NCI-H1092 (cell line): ENCODE measurements around the gene ORM1.
"Not testable (repeated sequence)": the region's sequence is repeated elsewhere in the genome, so short reads cannot be mapped to it uniquely, and the experiment has no call there.

Experiments used
- DNase-seq: peaks from one replicate; lab custom pipeline; 2025; lab: John Stamatoyannopoulos, UW

The ORM1 gene

DNA sequence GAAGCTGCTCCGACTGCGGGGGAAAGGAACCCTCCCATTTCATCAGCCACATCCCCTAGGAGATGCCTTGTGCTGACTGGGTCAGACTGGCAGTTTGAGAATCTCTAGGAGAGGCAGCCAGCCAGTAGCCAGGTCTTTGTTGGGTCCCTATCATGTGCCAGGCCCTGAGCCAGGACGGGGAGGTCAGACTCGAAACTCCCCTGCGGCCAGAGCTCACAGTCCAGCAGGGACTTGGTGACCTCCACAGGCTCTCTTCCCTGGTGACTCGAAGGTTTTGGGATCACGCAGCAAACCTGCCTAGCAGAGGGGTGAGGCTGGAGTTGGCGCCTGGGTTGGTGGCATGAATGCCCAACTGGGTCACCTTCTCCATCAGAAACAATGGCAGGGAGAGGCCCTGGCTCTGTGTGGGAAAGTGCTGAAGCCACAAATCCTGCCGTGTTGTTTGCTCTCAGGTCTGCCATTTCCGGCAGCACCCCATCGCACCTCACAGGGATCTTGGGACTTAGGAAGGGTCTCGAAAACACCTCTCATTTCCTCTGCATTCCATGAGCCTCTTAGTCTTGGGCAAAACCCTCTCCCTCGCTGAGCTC is 14.4 kb upstream of the ORM1 start:
- DNase-seq = no peak

GRCh38 chr9:114309096-114309495 is 13.8 kb upstream of the ORM1 start:
- DNase-seq = no peak

DNA sequence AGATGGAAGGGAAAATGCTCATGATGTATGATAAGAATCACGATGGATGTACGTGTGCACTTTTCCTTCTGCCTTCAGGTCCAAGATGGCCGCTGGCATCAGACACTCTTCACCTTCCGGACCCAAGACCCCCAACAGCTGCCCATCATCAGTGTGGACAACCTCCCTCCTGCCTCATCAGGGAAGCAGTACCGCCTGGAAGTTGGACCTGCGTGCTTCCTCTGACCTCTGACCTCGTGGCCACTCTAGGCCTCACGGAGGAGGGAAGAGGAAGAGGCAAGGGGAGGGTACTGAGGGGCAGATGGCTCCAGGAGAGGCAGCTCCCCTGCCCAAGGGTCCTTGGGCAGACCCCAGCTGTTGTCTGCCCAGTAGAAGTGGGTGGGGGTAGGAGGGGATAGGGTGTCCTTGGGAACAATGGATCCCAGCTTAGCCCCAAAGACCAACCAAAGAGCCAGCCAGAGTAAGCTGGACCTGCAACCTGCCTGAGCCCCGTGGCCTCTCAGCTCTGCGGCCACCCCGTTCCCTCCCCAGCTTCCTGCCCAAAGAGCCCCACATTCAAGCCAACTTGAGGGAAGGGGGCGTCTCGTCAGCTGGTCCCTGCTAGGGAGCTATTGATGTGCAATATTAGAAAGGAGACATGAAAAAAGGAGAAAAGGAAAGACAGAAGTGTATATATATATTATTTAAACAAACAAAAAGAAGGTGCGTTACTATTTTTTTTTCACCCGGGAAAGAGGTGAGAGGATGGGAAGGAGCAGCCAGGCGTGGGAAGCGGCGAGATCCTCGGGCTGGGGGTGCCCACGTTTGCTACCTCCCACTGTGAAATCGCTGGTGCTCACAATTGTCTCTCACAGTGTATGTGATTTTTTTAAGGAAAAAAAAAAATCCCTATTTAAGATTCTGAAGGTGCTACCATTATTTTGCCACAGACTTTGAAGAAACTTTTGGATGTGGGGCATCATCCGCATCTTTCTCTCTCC is 12.1 kb upstream of the ORM1 start:
- no peak for DNase-seq

DNA sequence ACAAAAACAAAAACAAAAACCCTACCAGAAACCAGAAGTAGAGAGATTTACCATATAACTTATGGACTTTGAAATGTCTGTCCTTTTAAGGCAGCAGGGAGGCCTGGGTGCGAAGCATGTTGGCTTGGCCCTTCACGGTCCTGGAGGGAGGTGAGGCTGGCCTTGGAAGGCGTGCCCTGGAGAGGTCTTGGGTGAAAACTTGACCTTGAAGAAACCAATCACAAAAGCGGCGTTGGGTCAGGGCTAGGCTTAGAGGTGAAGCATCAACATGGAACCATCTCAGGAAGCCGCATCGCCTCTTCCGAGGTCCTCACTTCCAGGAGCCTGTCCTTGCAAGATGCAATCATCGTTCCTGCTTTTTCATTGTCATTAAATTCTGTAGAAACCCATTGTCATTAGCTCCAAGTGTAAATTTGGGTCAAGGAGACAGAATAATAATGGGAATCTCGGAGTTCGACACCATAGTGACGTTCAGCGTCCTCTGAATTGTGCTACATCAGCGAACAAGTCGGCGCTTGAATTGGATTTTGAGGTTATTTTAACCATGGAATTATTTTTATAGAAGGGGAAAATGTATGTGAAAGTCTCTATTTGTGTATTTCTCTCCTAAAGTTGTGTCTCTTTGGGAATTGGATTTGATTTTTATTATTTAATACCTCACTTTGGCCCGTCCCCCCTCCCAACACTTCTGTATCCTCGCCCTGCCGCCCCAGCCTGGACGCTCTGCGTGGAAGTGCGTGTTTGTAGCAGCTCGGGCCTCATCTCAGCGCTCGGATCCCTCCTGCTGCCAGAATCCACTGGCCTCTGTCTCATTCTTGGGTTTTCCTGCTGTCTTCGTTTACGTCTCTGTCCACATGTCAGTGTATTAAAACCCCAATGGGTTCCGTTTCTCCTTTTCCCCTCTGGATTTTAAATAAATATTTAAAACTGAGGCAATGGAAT is 11.1 kb upstream of the ORM1 start:
- no peak for DNase-seq

- no peak for DNase-seq
Measured at GRCh38 chr9:114312513-114312875, 10.4 kb upstream of the ORM1 start.

GRCh38 chr9:114313186-114313585 is 9.7 kb upstream of the ORM1 start:
- no peak for DNase-seq

- no peak for DNase-seq
Measured at GRCh38 chr9:114314256-114314867, 8.5 kb upstream of the ORM1 start.

DNA sequence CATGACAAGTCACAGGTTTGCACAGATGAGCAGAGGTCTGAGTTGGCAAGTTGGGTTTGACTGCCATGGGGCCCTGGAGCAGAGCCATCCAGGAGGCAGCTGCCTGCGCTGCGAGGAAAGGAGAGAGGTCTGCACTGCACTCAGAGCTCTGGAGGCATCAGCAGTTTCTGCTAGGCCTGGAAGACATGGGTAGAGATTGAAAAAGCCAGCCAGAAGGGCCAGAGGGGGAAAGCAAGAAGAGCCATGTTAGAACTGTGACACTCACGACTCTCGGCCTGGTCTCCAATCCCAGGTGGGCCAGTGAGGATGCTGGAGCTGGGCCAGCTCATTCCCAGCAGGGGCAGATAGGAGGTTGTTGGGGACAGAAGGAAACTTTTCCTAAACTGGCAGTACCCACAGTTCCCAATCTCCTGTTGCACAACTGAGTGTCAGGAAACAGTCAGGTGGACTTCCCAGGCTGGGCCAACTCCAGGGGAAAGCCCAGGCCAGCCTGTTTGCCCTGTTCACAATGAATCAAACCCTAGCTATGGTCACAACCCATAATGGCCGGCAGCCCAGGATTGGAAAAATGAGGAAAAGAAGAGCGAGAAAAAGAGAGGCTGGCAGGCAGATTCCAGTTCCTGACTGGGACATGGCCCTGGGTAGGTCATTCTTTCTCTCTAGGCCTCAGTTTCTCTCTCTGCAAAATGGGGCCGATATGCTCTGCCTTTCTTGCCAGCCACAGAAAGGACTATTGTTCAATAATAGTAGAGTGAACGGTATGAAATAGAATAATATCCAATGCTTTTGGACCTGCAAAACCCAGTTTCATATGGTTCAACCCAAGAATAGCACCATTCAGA is 7.8 kb upstream of the ORM1 start:
- DNase-seq = no peak

DNA sequence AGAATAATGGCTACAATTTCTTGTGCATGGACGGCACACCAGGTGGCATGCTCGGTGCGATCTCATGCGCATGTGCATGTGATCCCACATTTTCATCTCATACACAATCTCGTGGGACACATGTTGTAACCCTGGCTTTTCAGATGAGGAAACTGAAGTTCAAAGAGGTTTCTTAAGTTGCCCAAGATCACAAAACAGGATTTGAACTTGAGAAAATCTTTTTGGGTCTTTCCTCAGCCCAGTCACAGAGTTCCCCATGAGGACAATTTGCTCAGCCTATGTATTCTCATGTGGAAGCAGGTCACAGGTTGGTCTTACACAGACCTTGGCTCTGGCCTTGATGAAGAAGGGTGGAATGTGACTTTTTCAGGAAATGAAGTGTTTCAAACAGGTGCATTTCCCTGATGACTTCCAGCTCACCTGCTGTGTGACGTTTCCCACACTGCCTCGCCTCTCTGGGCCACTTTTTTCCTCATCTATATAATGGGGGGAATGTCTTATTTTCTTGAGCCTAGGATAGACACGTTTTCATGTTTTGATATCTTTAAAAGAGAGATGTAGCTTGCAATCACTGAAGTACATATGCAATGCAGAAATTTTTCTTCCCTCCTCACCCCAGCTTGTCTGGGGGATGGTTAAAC is 7.1 kb upstream of the ORM1 start:
- no peak for DNase-seq

DNA sequence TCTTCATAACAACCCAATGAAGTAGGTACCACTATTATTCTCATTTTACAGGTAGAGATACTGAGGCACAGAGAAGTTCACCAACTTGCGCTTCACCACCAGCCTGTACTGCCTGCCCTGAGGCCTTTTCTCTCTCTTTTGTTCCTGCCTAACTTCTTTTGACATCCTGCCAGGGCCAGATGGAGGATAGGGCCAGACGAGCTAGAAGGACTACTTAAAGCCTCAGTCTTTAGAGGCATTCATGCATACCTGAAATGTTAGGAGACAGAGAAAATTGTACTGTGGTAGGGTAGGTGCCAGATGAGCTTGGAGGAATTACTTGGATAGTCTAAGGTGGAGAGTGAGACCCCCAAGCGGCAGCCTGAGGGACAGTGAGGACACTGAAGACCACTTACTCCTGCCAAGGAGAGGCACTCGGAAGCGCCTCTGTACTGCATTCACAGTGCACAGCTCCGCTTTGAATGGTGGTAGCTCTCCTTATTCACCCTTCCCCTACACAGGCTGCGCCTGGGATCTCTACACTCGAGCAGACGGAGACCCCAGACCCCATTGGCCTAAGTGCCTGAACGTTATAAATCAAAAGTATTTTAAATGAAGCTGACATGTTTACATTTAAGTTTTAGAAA is 6.2 kb upstream of the ORM1 start:
- DNase-seq = no peak

- DNase-seq = no peak
Measured at GRCh38 chr9:114317665-114318357, 5.1 kb upstream of the ORM1 start.

DNA sequence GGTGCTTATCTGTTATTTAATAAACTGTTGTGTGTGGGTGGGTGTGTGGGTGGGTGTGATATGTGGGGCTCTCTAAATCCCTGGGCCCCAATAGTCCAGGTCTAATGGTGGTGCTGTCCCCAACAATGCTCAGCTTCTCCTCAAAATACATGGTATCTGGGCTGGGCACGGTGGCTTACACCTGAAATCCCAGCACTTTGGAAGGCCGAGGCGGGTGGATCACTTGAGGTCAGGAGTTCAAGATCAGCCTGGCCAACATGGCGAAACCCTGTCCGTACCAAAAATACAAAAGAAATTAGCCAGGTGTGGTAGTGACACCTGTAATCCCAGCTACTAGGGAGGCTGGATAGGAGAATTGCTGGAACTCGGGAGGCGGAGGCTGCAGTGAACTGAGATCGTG is 4.5 kb upstream of the ORM1 start:
- no peak for DNase-seq

DNA sequence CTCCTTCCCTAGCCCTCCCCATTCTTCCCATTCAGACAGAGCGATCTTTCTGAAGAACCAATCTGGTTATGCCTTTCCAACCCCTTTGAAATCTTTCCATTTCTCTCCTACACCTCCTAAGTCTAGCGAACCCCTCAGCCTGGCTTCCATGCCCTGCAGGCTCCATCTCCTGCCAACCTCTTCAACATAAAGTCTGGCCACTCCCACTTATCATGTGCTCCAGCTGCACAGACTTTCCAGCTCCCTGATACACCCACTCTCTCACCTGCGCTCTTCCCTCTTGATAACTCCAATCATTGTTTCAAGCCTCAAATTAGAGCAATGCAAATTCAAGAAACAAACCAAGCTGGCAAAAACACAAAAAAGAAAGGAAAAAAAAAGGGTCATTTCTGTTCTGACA is 3.8 kb upstream of the ORM1 start:
- no peak for DNase-seq

DNA sequence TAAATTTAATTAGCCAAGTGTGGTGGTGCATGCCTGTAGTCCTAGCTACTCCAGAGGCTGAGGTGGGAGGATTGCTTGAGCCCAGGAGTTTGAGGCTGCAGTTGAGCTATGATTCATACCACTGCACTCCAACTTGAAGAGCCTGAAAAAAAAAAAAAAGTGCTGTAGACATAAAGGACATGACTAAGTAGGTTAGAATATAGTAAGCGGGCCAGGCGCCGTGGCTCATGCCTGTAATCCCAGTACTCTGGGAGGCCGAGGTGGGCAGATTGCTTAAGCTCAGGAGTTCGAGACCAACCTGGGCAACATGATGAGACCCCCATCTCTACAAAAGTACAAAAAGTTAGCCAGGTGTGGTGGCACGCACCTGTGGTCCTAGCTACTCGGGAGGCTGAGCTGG is 2.2 kb upstream of the ORM1 start:
- DNase-seq = not testable (repeated sequence)

GRCh38 chr9:114321759-114322158 is 1.1 kb upstream of the ORM1 start:
- DNase-seq = no peak

GRCh38 chr9:114322160-114322818 is 609 bp upstream of the ORM1 start:
- DNase-seq = not testable (repeated sequence)

- not testable (repeated sequence) for DNase-seq
Measured at GRCh38 chr9:114323849-114324248, 951 bp downstream of the ORM1 start.

DNA sequence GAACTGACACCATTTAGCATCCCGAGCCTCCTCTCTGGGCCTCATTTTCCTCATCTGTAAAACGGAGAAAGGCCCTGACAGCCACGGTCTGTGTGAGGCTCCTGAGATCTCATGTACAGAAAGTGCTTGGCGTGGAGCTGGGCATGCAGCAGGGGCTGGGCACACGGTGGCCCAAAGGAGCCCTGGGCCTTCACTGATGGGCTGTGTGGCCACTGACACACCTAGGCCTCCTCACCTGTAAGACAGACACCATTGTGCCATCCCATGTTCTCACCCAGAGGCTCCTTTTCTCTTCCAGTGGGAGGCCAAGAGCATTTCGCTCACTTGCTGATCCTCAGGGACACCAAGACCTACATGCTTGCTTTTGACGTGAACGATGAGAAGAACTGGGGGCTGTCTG is 1.6 kb downstream of the ORM1 start:
- DNase-seq = no peak

DNA sequence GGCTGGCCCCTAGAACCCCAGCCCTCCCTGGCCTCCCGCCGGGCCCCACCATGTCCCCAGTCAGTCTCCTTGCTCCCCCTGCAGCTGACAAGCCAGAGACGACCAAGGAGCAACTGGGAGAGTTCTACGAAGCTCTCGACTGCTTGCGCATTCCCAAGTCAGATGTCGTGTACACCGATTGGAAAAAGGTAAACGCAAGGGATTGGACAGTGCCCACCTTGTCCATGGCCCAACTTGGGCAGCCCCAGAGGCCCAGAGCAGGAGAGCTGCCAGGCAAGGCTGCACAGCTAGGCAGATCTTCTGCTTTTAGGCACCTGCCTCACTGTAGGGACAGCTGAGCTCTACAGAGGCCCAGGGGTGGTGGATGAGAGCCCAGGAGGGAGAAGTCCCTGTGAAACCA is 2.1 kb downstream of the ORM1 start:
- not testable (repeated sequence) for DNase-seq
